Measurements from ENCODE around the gene PPP3CA.

DNA sequence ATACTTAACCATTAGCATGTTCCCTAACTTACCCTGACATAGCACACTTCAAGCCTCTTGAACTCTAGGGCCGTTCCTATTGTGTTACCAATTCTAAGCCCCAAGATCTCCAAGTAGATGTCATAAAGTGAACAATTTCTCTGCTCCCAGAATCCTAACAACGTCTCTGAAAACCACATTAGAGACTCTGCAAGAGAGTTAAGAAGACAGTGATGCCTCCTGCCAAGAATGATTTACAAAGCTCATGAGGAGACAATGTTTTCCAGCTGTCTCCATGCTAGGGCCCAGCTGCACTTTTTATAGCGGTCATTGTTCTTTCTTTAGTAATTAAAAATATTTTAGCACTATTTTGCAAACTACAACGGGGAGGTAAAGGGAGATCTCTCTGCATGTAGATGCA is 358.4 kb downstream of the PPP3CA start:
- TF ChIP-seq, protein P1, sequence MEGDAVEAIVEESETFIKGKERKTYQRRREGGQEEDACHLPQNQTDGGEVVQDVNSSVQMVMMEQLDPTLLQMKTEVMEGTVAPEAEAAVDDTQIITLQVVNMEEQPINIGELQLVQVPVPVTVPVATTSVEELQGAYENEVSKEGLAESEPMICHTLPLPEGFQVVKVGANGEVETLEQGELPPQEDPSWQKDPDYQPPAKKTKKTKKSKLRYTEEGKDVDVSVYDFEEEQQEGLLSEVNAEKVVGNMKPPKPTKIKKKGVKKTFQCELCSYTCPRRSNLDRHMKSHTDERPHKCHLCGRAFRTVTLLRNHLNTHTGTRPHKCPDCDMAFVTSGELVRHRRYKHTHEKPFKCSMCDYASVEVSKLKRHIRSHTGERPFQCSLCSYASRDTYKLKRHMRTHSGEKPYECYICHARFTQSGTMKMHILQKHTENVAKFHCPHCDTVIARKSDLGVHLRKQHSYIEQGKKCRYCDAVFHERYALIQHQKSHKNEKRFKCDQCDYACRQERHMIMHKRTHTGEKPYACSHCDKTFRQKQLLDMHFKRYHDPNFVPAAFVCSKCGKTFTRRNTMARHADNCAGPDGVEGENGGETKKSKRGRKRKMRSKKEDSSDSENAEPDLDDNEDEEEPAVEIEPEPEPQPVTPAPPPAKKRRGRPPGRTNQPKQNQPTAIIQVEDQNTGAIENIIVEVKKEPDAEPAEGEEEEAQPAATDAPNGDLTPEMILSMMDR (conservative IDR thresholded peaks at IDR 0.05 in 1 of 2, IDR thresholded peaks at IDR 0.05 in 1 of 2; ENCODE audit: low read depth in 1 of 2, low read length in 2 of 2) = no peak
- TF ChIP-seq EZH2 (IDR thresholded peaks at IDR 0.05; ENCODE audit: low read length, missing control alignments) = no peak
